GM21367 (cell line): ENCODE measurements around the gene CCND1.

Source experiments
- ATAC-seq: cut with Tn5 transposase; IDR thresholded peaks from one replicate; pipeline ENCODE4 v1.9.1; 2021; ENCODE audit not compliant: unreplicated experiment

CCND1 gene

GRCh38 chr11:69651834-69652620 lies 11.1 kb downstream of the CCND1 start:
- no peak for ATAC-seq

- ATAC-seq: no peak
Observed at GRCh38 chr11:69652999-69653398, 12.0 kb downstream of the CCND1 start.

- ATAC-seq: no peak
Observed at GRCh38 chr11:69653406-69653960, 12.5 kb downstream of the CCND1 start.

GRCh38 chr11:69654001-69654659 lies 13.2 kb downstream of the CCND1 start:
- no peak for ATAC-seq

GRCh38 chr11:69654660-69655478 lies 13.9 kb downstream of the CCND1 start:
- no peak for ATAC-seq

- no peak for ATAC-seq
Observed at GRCh38 chr11:69655479-69656428, 14.8 kb downstream of the CCND1 start.

GRCh38 chr11:69656536-69657455 lies 15.8 kb downstream of the CCND1 start:
- no peak for ATAC-seq

- ATAC-seq: no peak
Observed at GRCh38 chr11:69657456-69657910, 16.5 kb downstream of the CCND1 start.

- ATAC-seq: no peak
Observed at GRCh38 chr11:69657911-69658625, 17.1 kb downstream of the CCND1 start.

GRCh38 chr11:69658626-69659450 lies 17.9 kb downstream of the CCND1 start:
- no peak for ATAC-seq

GRCh38 chr11:69659591-69659990 lies 18.6 kb downstream of the CCND1 start:
- ATAC-seq: no peak

GRCh38 chr11:69660001-69660500 lies 19.1 kb downstream of the CCND1 start:
- no peak for ATAC-seq

GRCh38 chr11:69661413-69661715 lies 20.4 kb downstream of the CCND1 start:
- no peak for ATAC-seq

GRCh38 chr11:69662021-69662698 lies 21.2 kb downstream of the CCND1 start:
- ATAC-seq: no peak

GRCh38 chr11:69662806-69663205 lies 21.9 kb downstream of the CCND1 start:
- no peak for ATAC-seq

- ATAC-seq: no peak
Observed at GRCh38 chr11:69663326-69663725, 22.4 kb downstream of the CCND1 start.
